Measurements from ENCODE around the gene ZBTB20. TPM values are rescaled to one million over a fixed set of nuclear protein-coding genes. Genes with fewer than 3 reads are reported as not detected.
"Not testable (repeated sequence)": the region's sequence is repeated elsewhere in the genome, so short reads cannot be mapped to it uniquely, and the experiment has no call there.

ZBTB20 gene
- total and polyA plus RNA-seq, 12 donors, result 2.8 to 167 (median 108) TPM

DNA sequence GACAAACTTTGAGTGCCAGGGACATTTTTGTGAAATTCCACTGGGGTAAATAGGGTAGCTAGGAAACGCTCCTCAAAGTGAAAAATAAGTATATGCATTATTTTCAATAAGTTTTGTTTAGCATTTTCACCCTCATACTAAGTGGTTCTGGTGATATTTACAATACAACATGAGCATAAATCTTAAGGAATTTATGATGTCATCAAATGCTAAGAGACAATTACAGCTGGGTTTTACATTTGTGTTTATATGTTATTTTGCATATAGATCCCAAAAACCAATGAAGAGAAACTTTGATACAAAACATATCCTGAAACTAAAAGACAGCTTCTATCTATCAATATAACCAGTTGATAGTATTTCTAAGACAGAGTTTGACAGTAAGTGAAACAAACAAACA is 323.1 kb downstream of the ZBTB20 start:
- WGBS, 4 donors, result 87 to 100% (median 93%) methylated on average over 1 of the region's 1 CpG
- no peak overlapping the region for H3K27ac ChIP-seq

DNA sequence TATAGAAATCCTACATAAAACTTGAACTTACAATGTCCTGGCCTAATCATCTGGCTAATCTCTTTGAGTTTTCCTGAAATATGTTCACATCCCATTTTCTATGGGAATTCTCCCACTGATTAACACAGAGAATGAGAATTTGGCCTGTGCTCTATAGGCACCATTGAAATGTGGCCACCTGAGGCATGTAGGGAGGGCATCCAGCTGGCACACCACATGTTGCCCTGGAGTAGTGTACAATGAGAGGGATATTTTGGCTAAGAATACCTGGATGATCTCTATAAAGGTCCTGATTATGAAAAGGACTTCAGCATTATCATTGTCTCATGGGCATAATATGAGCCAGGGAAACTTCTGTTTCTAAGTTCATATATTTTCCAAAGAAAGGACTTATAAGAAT is 324.0 kb downstream of the ZBTB20 start:
- TF ChIP-seq POLR2A (IDR thresholded peaks at IDR 0.05), result no peak
- TF ChIP-seq, protein P1, sequence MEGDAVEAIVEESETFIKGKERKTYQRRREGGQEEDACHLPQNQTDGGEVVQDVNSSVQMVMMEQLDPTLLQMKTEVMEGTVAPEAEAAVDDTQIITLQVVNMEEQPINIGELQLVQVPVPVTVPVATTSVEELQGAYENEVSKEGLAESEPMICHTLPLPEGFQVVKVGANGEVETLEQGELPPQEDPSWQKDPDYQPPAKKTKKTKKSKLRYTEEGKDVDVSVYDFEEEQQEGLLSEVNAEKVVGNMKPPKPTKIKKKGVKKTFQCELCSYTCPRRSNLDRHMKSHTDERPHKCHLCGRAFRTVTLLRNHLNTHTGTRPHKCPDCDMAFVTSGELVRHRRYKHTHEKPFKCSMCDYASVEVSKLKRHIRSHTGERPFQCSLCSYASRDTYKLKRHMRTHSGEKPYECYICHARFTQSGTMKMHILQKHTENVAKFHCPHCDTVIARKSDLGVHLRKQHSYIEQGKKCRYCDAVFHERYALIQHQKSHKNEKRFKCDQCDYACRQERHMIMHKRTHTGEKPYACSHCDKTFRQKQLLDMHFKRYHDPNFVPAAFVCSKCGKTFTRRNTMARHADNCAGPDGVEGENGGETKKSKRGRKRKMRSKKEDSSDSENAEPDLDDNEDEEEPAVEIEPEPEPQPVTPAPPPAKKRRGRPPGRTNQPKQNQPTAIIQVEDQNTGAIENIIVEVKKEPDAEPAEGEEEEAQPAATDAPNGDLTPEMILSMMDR (IDR thresholded peaks at IDR 0.05), result no peak
- peaks cover 0 to 5% of the 10 kb centered on the region in 2 donors for H3K4me1 ChIP-seq (replicated peaks in 1 of 2)
- H3K4me3 ChIP-seq, result no peak overlapping the region
- intact Hi-C loops (cut with DNase I), result no loop called here
- H3K27me3 ChIP-seq, result no peaks in the 10 kb centered on the region
- H3K9me3 ChIP-seq (replicated peaks in 1 of 3), result peaks cover 0 to 12% (median 0%) of the 10 kb centered on the region in 3 donors
- no peak for DNase-seq
- no peaks in the 10 kb centered on the region for H3K36me3 ChIP-seq (replicated peaks in 1 of 2)
- H3K27ac ChIP-seq, result no peak overlapping the region

More for the DNA sequence above, 323.1 kb downstream of the ZBTB20 start:
- Histone ChIP-seq H3K4me3 (no peak overlapping the region), H3K27me3 (no peaks in the 10 kb centered on the region), H3K36me3 (replicated peaks in 1 of 2) (no peaks in the 10 kb centered on the region), H3K4me1 (replicated peaks in 1 of 2) (peaks cover 0 to 5% of the 10 kb centered on the region in 2 donors), H3K9me3 (replicated peaks in 1 of 3) (peaks cover 0 to 6% (median 0%) of the 10 kb centered on the region in 3 donors)
- TF ChIP-seq, protein P1 (IDR thresholded peaks at IDR 0.05), result no peak
- TF ChIP-seq POLR2A (IDR thresholded peaks at IDR 0.05), result no peak
- intact Hi-C loops (cut with DNase I), result no loop called here
- DNase-seq, result no peak

DNA sequence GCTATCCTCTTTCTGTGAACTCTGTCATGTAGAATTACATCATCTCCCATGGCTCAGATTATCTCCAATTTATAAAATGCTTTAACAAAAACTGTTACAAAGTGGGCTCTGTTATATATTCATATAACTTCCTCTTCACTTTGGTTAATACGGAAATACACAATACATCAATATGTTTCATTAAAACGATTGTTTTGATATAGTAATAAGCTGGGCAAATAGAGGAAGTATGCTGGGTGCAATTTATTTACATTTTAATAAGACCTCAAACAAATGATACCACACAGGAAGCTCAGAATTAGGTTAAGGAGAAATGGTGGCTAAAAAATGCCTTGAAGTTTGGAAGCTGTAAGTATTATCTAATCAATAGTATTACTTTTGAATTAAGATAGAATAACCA is 331.0 kb downstream of the ZBTB20 start:
- DNase-seq, result no peak
- H3K4me3 ChIP-seq, result no peak overlapping the region
- no peaks in the 10 kb centered on the region for H3K4me1 ChIP-seq (replicated peaks in 1 of 2)
- H3K27me3 ChIP-seq, result no peaks in the 10 kb centered on the region
- no peak for TF ChIP-seq POLR2A (IDR thresholded peaks at IDR 0.05)
- TF ChIP-seq, protein P1 (IDR thresholded peaks at IDR 0.05), result no peak
- intact Hi-C loops (cut with DNase I), result no loop called here
- no peak overlapping the region for H3K27ac ChIP-seq
- WGBS, 4 donors, result 72 to 80% (median 77%) methylated on average over 2 of the region's 2 CpGs
- no peaks in the 10 kb centered on the region for H3K36me3 ChIP-seq (replicated peaks in 1 of 2)
- H3K9me3 ChIP-seq (replicated peaks in 1 of 3), result peaks cover 0 to 12% (median 0%) of the 10 kb centered on the region in 3 donors

DNA sequence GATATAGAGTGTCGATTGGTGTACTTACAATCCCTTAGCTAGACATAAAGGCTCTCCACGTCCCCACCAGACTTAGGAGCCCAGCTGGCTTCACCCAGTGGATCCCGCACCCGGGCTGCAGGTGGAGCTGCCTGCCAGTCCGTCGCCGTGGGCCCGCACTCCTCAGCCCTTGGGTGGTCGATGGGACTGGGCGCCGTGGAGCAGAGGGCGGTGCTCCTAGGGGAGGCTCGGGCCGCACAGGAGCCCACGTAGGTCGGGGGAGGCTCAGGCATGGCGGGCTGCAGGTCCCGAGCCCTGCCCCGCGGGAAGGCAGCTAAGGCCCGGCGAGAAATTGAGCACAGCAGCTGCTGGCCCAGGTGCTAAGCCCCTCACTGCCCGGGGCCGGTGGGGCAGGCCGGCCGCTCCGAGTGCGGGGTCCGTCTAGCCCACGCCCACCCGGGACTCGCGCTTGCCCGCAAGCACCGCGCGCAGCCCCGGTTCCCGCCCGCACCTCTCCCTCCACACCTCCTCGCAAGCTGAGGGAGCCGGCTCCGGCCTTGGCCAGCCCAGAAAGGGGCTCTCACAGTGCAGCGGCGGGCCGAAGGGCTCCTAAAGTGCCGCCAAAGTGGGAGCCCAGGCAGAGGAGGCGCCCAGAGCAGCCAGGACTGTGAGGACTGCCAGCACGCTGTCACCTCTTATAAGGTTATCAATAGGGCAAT is 334.4 kb downstream of the ZBTB20 start:
- H3K36me3 ChIP-seq (replicated peaks in 1 of 2); H3K4me1 ChIP-seq (replicated peaks in 1 of 2); DNase-seq; H3K27me3 ChIP-seq; H3K4me3 ChIP-seq; H3K27ac ChIP-seq; intact Hi-C loops (cut with DNase I); H3K9me3 ChIP-seq (replicated peaks in 1 of 3): not testable (repeated sequence)
- 91 to 99% (median 94%) methylated on average over 16 to 49 of the region's 49 CpGs for WGBS, 4 donors
